GM12878 (cell line): Measurements from ENCODE around the gene PSMB5.

ENCODE experiments used
- ATF7 ChIP-seq: fragments of 450-650 bp; IDR thresholded peaks from 2 replicates; pipeline ENCODE4 v1.6.1; 2016; ENCODE audit warnings: low read depth, mild to moderate bottlenecking
- BCLAF1 ChIP-seq: fragments of 450-650 bp; IDR thresholded peaks from 2 replicates; pipeline ENCODE4 v1.6.1; 2017; ENCODE audit warnings: antibody characterized with exemption, mild to moderate bottlenecking, moderate library complexity
- CREB1 ChIP-seq: IDR thresholded peaks from 2 replicates; pipeline ENCODE4 v1.6.1; 2012; ENCODE audit warnings: low read depth, mild to moderate bottlenecking, inconsistent platforms
- CTCF ChIP-seq, 3 experiments: IDR thresholded peaks in 2 of 3; conservative IDR thresholded peaks in 1 of 3; 2 replicates each; pipeline ENCODE4 v1.5.1; 2011; ENCODE audit warnings: low read depth in 3 of 3, low read length in 3 of 3, mild to moderate bottlenecking in 3 of 3, control low read depth in 2 of 3, moderate library complexity in 2 of 3, inconsistent platforms in 1 of 3, mixed read lengths in 1 of 3; ENCODE audit not compliant: control insufficient read depth in 2 of 3, insufficient read depth in 1 of 3; ENCODE audit errors: extremely low read depth in 1 of 3
- E4F1 ChIP-seq: fragments of 450-650 bp; IDR thresholded peaks from 2 replicates; pipeline ENCODE4 v1.6.1; 2018; ENCODE audit warnings: borderline replicate concordance, mild to moderate bottlenecking; ENCODE audit not compliant: partially characterized antibody
- MTA3 ChIP-seq: IDR thresholded peaks from 2 replicates; pipeline ENCODE4 v1.6.1; 2012; ENCODE audit warnings: low read length, inconsistent platforms, borderline replicate concordance
- POLR2A ChIP-seq: IDR thresholded peaks from 2 replicates; pipeline ENCODE4 v1.6.1; 2011; ENCODE audit warnings: low read depth, mild to moderate bottlenecking, low read length
- POLR2AphosphoS5 ChIP-seq: IDR thresholded peaks from 2 replicates; pipeline ENCODE4 v1.6.1; 2011; ENCODE audit warnings: mild to moderate bottlenecking, low read length, inconsistent platforms
- SP1 ChIP-seq: IDR thresholded peaks from one replicate; pipeline ENCODE4 v1.6.1; 2011; ENCODE audit warnings: low read depth, low read length
- SREBF2 ChIP-seq: IDR thresholded peaks from 2 replicates; pipeline ENCODE4 v1.6.1; 2012; ENCODE audit warnings: mild to moderate bottlenecking, low read length
- TCF7 ChIP-seq: IDR thresholded peaks from 2 replicates; pipeline ENCODE4 v1.6.1; 2014; ENCODE audit warnings: antibody characterized with exemption, borderline replicate concordance
- ZZZ3 ChIP-seq: IDR thresholded peaks from 2 replicates; pipeline ENCODE4 v1.6.1; 2011; ENCODE audit warnings: low read depth; ENCODE audit not compliant: control insufficient read depth, insufficient read length

- TF ChIP-seq CTCF (IDR thresholded peaks at IDR 0.05 in 2 of 3, conservative IDR thresholded peaks at IDR 0.05 in 1 of 3; ENCODE audit: control insufficient read depth in 2 of 3, extremely low read depth in 1 of 3, insufficient read depth in 1 of 3, low read depth in 3 of 3, low read length in 3 of 3) (no peak), TCF7 (no peak), MTA3 (no peak), E4F1 (no peak), POLR2A (no peak), CREB1 (no peak), SP1 (no peak), ZZZ3 (no peak), BCLAF1 (no peak), SREBF2 (no peak), POLR2AphosphoS5 (no peak), ATF7 (no peak)
Observed at GRCh38 chr14:23018107-23018506, 16.6 kb downstream of the PSMB5 start.
